Loucy (cell line): ENCODE data around the gene SIK2.
"Not testable (repeated sequence)": the region's sequence is repeated elsewhere in the genome, so short reads cannot be mapped to it uniquely, and the experiment has no call there.

Experiments
- H2AFZ ChIP-seq: fragments of 200-600 bp; sonication (generic); 2 replicates; pipeline ENCODE4 v1.6.0; 2016; ENCODE audit warnings: antibody characterized with exemption, mild to moderate bottlenecking, low read length, moderate library complexity
- H3F3A ChIP-seq: fragments of 200-600 bp; 2 replicates; pipeline ENCODE4 v1.6.0; 2016; ENCODE audit warnings: antibody characterized with exemption, low read depth, mild to moderate bottlenecking
- H3K27me3 ChIP-seq: fragments of 200-600 bp; sonication (generic); 2 replicates; pipeline ENCODE4 v1.6.1; 2014; ENCODE audit warnings: low read length, mild to moderate bottlenecking; ENCODE audit not compliant: insufficient read depth, poor library complexity, severe bottlenecking
- H3K36me3 ChIP-seq: fragments of 200-600 bp; sonication (generic); 2 replicates; pipeline ENCODE4 v1.6.1; 2016; ENCODE audit warnings: low read length; ENCODE audit not compliant: insufficient read depth
- H3K4me1 ChIP-seq: fragments of 200-600 bp; sonication (generic); 2 replicates; pipeline ENCODE4 v1.5.1; 2014; ENCODE audit warnings: low read length, mild to moderate bottlenecking; ENCODE audit not compliant: insufficient read depth, poor library complexity, severe bottlenecking
- H3K4me2 ChIP-seq: fragments of 200-600 bp; sonication (generic); 2 replicates; pipeline ENCODE4 v1.6.0; 2014; ENCODE audit warnings: antibody characterized with exemption, low read length, low read depth, mild to moderate bottlenecking; ENCODE audit not compliant: poor library complexity, severe bottlenecking
- H3K4me3 ChIP-seq: fragments of 200-600 bp; sonication (generic); 2 replicates; pipeline ENCODE4 v1.5.1; 2014; ENCODE audit warnings: low read length, mild to moderate bottlenecking, mixed read lengths; ENCODE audit not compliant: poor library complexity, severe bottlenecking
- H3K79me2 ChIP-seq: fragments of 200-600 bp; sonication (generic); 2 replicates; pipeline ENCODE4 v1.6.1; 2014; ENCODE audit warnings: low read length; ENCODE audit not compliant: insufficient read depth
- H3K9ac ChIP-seq: fragments of 200-600 bp; sonication (generic); 2 replicates; pipeline ENCODE4 v1.6.0; 2014; ENCODE audit warnings: mild to moderate bottlenecking, low read depth, low read length, moderate library complexity; ENCODE audit not compliant: poor library complexity, severe bottlenecking
- H3K9me2 ChIP-seq: fragments of 200-600 bp; sonication (generic); replicated peaks from 2 replicates; pipeline ENCODE4 v1.6.1; 2016; ENCODE audit warnings: low read depth, low read length, mixed read lengths
- H3K9me3 ChIP-seq: fragments of 200-600 bp; sonication (generic); 2 replicates; pipeline ENCODE4 v1.6.1; 2014; ENCODE audit warnings: mild to moderate bottlenecking, antibody characterized with exemption, low read length, low read depth; ENCODE audit not compliant: insufficient read depth
- H4K20me1 ChIP-seq: fragments of 200-600 bp; sonication (generic); 2 replicates; pipeline ENCODE4 v1.6.0; 2014; ENCODE audit warnings: antibody characterized with exemption, low read length, mild to moderate bottlenecking; ENCODE audit not compliant: insufficient read depth, poor library complexity, severe bottlenecking
- CTCF ChIP-seq: fragments of 200-600 bp; sonication (generic); conservative IDR thresholded peaks from 2 replicates; pipeline ENCODE4 v1.5.1; 2014; ENCODE audit warnings: mild to moderate bottlenecking, antibody characterized with exemption, low read length
- EZH2phosphoT487 ChIP-seq: fragments of 200-600 bp; IDR thresholded peaks from 2 replicates; pipeline ENCODE4 v1.6.1; 2018; ENCODE audit warnings: antibody characterized with exemption, mild to moderate bottlenecking, moderate library complexity, borderline replicate concordance

SIK2 gene

GRCh38 chr11:111655924-111656323 is 53.7 kb downstream of the SIK2 start:
- Histone ChIP-seq H3K9me3 (no peaks in the 10 kb centered on the region), H3F3A (no peaks in the 10 kb centered on the region), H3K4me2 (no peak overlapping the region), H3K79me2 (no peaks in the 10 kb centered on the region), H3K27me3 (no peaks in the 10 kb centered on the region), H3K9ac (no peak overlapping the region), H3K9me2 (no peaks in the 10 kb centered on the region), H3K36me3 (peaks cover 5% of the 10 kb centered on the region; the same call in 1 of the 2 replicates), H3K4me3 (no peak overlapping the region), H4K20me1 (no peaks in the 10 kb centered on the region), H3K4me1 (peaks cover 8% of the 10 kb centered on the region), H2AFZ (no peak overlapping the region)
- no peak for TF ChIP-seq CTCF
- TF ChIP-seq EZH2phosphoT487 = no peak

GRCh38 chr11:111657905-111658304 is 55.7 kb downstream of the SIK2 start:
- H3K4me1 ChIP-seq, H3F3A ChIP-seq, H4K20me1 ChIP-seq, H3K9ac ChIP-seq, H3K9me2 ChIP-seq, H2AFZ ChIP-seq, H3K9me3 ChIP-seq, H3K79me2 ChIP-seq, H3K36me3 ChIP-seq, H3K27me3 ChIP-seq, H3K4me2 ChIP-seq, H3K4me3 ChIP-seq: not testable (repeated sequence)

- not testable (repeated sequence) for H3K27me3 ChIP-seq, H2AFZ ChIP-seq, H3K4me2 ChIP-seq, H3K9ac ChIP-seq, H3K36me3 ChIP-seq, H4K20me1 ChIP-seq, H3K9me3 ChIP-seq, H3F3A ChIP-seq, H3K9me2 ChIP-seq, H3K4me1 ChIP-seq, H3K79me2 ChIP-seq, H3K4me3 ChIP-seq
Observed at GRCh38 chr11:111658493-111658892, 56.2 kb downstream of the SIK2 start.

- peaks cover 8% of the 10 kb centered on the region for H3K4me1 ChIP-seq
- H3K9me3 ChIP-seq = no peaks in the 10 kb centered on the region
- H3K36me3 ChIP-seq = peaks cover 7% of the 10 kb centered on the region; the same call in 1 of the 2 replicates
- no peak overlapping the region for H3K4me3 ChIP-seq
- no peaks in the 10 kb centered on the region for H3K79me2 ChIP-seq
- H3K9me2 ChIP-seq = no peaks in the 10 kb centered on the region
- peaks cover 4% of the 10 kb centered on the region for H4K20me1 ChIP-seq
- TF ChIP-seq EZH2phosphoT487 (no peak), CTCF (no peak)
- H2AFZ ChIP-seq = no peak overlapping the region
- no peaks in the 10 kb centered on the region for H3K27me3 ChIP-seq
- H3K4me2 ChIP-seq = no peak overlapping the region
- no peak overlapping the region for H3K9ac ChIP-seq
- no peaks in the 10 kb centered on the region for H3F3A ChIP-seq
Observed at GRCh38 chr11:111659201-111660115, 57.2 kb downstream of the SIK2 start.
